ENCODE results near the gene DAND5. TPM values are rescaled to one million over a fixed set of nuclear protein-coding genes. Genes with fewer than 3 reads are reported as not detected.

The DAND5 gene
- total and polyA plus RNA-seq, 10 of the 15 experiments (the other 5 are each of a cell fraction or from before 2014, with no cell fraction given), result 0.06 to 0.15 (median 0.12) TPM; not detected in 5

DNA sequence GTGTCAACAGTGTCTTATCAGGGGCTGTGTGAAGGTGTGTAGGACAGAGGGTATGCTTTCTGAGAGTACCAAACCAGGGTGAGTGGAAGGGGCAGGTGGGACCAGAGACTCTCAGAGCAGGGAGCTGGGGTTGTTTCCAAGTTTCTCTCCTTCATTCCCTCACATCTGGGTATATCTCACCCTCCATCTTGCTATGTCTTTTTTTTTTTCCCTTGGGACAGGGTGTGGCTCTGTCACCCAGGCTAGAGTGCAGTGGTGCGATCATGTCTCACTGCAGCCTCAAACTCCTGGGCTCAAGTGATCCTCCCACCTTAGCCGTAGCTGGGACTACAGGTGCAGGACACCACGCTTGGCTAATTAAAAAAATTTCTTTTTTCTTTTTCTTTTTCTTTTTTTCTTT is 10.6 kb downstream of the DAND5 start:
- SMC1A ChIA-PET (ENCODE audit: uncharacterized antibody, unreplicated experiment), result interaction anchor here (1.1 to 7.5 kb wide), 4 partner anchors 15 to 281 kb away, joined by 3 to 48 read pairs (median 24); no protein-coding TSS in a partner anchor

More for the DNA sequence above, 10.6 kb downstream of the DAND5 start:
- FAIRE-seq (no peak), DNase-seq (ENCODE audit: low read depth, low spot score) (no peak), ATAC-seq (no peak)
- Histone ChIP-seq H3K4me3 (no peak overlapping the region), H3K4me2 (ENCODE audit: control insufficient read depth, insufficient read depth) (no peak overlapping the region), H3K9me3 (replicated peaks; ENCODE audit: control insufficient read depth, insufficient read depth, low read length) (no peaks in the 10 kb centered on the region), H3K4me1 (ENCODE audit: control insufficient read depth, insufficient read depth, low read length) (no peaks in the 10 kb centered on the region; the same call in 1 of the 2 replicates), H3K9ac (ENCODE audit: control insufficient read depth, insufficient read depth, low read length) (no peak overlapping the region), H3K79me2 (ENCODE audit: control insufficient read depth, insufficient read depth, low read length) (no peaks in the 10 kb centered on the region), H3K36me3 (ENCODE audit: control insufficient read depth in 2 of 2, insufficient read depth in 2 of 2, low read length in 1 of 2) (no peaks in the 10 kb centered on the region), H2AFZ (ENCODE audit: control insufficient read depth, low read depth, low read length) (no peak overlapping the region), H3K27ac (ENCODE audit: control insufficient read depth, insufficient read depth) (no peak overlapping the region), H4K20me1 (ENCODE audit: control insufficient read depth, insufficient read depth) (no peaks in the 10 kb centered on the region), H3K27me3 (replicated peaks in 1 of 2; ENCODE audit: control insufficient read depth in 2 of 2, insufficient read depth in 2 of 2, low read length in 1 of 2) (0 out of 4 replicates have a peak, but pooled peaks cover 0 to 3% of the 10 kb centered on the region in 2 experiments)
- intact Hi-C loops (cut with micrococcal nuclease; ENCODE audit: unreplicated experiment), result loop anchor here (2.0 to 5.0 kb wide), 5 partner anchors 52 to 297 kb away; no protein-coding TSS in a partner anchor
- TF ChIP-seq GABPA (IDR thresholded peaks at IDR 0.05; ENCODE audit: low read depth) (no peak), RAD21 (IDR thresholded peaks at IDR 0.05; ENCODE audit: insufficient read depth, low read depth, low read length) (no peak), NFXL1 (IDR thresholded peaks at IDR 0.05; ENCODE audit: borderline replicate concordance) (no peak), ZNF207 (IDR thresholded peaks at IDR 0.05; ENCODE audit: borderline replicate concordance) (no peak), HCFC1 (IDR thresholded peaks at IDR 0.05; ENCODE audit: low read length) (no peak), RB1 (IDR thresholded peaks at IDR 0.05; ENCODE audit: borderline replicate concordance) (no peak), ZNF384 (IDR thresholded peaks at IDR 0.05; ENCODE audit: borderline replicate concordance, low read depth, low read length) (no peak), SKIL (IDR thresholded peaks at IDR 0.05; ENCODE audit: low read depth, poor library complexity, severe bottlenecking) (no peak), SREBF1 (IDR thresholded peaks at IDR 0.05; ENCODE audit: low read length) (no peak), CHD2 (IDR thresholded peaks at IDR 0.05; ENCODE audit: borderline replicate concordance, low read depth, low read length) (no peak), MEF2B (IDR thresholded peaks at IDR 0.05; ENCODE audit: partially characterized antibody, poor library complexity, severe bottlenecking) (no peak), SIX5 (IDR thresholded peaks at IDR 0.05; ENCODE audit: low read depth, low read length, severe bottlenecking) (no peak)
- TF ChIP-seq, protein P1, sequence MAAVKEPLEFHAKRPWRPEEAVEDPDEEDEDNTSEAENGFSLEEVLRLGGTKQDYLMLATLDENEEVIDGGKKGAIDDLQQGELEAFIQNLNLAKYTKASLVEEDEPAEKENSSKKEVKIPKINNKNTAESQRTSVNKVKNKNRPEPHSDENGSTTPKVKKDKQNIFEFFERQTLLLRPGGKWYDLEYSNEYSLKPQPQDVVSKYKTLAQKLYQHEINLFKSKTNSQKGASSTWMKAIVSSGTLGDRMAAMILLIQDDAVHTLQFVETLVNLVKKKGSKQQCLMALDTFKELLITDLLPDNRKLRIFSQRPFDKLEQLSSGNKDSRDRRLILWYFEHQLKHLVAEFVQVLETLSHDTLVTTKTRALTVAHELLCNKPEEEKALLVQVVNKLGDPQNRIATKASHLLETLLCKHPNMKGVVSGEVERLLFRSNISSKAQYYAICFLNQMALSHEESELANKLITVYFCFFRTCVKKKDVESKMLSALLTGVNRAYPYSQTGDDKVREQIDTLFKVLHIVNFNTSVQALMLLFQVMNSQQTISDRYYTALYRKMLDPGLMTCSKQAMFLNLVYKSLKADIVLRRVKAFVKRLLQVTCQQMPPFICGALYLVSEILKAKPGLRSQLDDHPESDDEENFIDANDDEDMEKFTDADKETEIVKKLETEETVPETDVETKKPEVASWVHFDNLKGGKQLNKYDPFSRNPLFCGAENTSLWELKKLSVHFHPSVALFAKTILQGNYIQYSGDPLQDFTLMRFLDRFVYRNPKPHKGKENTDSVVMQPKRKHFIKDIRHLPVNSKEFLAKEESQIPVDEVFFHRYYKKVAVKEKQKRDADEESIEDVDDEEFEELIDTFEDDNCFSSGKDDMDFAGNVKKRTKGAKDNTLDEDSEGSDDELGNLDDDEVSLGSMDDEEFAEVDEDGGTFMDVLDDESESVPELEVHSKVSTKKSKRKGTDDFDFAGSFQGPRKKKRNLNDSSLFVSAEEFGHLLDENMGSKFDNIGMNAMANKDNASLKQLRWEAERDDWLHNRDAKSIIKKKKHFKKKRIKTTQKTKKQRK (IDR thresholded peaks at IDR 0.05; ENCODE audit: low read depth, low read length), result no peak
- TF ChIP-seq, protein P2, sequence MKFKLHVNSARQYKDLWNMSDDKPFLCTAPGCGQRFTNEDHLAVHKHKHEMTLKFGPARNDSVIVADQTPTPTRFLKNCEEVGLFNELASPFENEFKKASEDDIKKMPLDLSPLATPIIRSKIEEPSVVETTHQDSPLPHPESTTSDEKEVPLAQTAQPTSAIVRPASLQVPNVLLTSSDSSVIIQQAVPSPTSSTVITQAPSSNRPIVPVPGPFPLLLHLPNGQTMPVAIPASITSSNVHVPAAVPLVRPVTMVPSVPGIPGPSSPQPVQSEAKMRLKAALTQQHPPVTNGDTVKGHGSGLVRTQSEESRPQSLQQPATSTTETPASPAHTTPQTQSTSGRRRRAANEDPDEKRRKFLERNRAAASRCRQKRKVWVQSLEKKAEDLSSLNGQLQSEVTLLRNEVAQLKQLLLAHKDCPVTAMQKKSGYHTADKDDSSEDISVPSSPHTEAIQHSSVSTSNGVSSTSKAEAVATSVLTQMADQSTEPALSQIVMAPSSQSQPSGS (IDR thresholded peaks at IDR 0.05; ENCODE audit: low read length), result no peak
- ChIA-PET RAD21 (ENCODE audit: unreplicated experiment) (interaction anchor here (0.7 to 4.7 kb wide), 5 partner anchors 15 to 115 kb away, joined by 3 to 81 read pairs (median 5); no protein-coding TSS in a partner anchor), POLR2A (no interaction called here), CTCF (interaction anchor here (0.8 to 13.5 kb wide), 9 partner anchors 12 to 283 kb away, joined by 3 to 247 read pairs (median 5); no protein-coding TSS in a partner anchor)
- 0% methylated on average over 3 of the region's 3 CpGs for WGBS (ENCODE audit: insufficient coverage, insufficient replicate concordance, low lambda C conversion rate, missing lambda C conversion rate)
- no TSS peak for BruUV-seq (replicated peaks)
- in situ Hi-C loops (cut with MboI), result loop anchor here (5.0 to 10.0 kb wide), 2 partner anchors 112 to 285 kb away; no protein-coding TSS in a partner anchor

Data from GM12878 (cell line).